A204.1 (cell line): ENCODE results near the gene IFT52.
"Not testable (repeated sequence)": the region's sequence is repeated elsewhere in the genome, so short reads cannot be mapped to it uniquely, and the experiment has no call there.

Experiments
- FAIRE-seq: peaks from 2 replicates; lab custom pipeline; 2012; peaks lifted over from hg19 to GRCh38; lab: Jason Lieb, UNC

The IFT52 gene

DNA sequence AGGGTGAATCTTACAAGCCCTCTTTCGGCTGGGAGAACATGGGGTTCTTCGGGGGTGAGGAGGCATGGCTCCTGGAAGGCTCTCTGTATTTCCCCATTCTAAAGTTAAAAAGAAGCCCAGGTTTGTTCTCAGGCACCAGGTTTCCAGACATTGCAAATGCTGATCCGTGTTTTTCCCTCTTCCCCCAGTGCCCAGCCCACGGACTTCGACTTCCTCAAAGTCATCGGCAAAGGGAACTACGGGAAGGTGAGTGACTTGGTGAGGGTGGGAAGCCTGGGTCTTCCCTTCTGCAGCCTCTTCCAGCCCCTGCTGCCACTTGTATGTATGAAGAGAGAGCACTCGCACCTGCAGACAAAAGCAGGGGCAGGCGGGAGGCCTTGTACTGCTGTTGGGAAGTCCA lies 23.3 kb upstream of the IFT52 start:
- no peak for FAIRE-seq

DNA sequence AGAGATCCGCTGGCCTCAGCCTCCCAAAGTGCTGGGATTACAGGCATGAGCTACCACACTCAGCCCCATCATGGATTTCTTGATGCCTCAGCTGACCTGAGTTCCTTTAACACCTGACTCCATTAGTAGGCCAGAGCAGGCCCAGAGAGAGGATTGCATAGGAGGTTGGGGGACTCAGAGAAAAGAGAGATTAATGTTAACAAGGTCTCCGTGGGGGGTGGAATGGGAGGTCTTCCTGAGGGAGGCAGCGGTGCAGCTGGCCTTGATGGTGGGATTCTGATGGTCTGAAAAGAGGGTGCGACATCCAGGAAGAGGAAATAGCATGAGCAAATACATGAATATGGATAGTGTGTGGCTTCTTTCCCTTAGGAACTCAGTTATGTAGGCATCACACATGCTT lies 22.0 kb upstream of the IFT52 start:
- no peak for FAIRE-seq

DNA sequence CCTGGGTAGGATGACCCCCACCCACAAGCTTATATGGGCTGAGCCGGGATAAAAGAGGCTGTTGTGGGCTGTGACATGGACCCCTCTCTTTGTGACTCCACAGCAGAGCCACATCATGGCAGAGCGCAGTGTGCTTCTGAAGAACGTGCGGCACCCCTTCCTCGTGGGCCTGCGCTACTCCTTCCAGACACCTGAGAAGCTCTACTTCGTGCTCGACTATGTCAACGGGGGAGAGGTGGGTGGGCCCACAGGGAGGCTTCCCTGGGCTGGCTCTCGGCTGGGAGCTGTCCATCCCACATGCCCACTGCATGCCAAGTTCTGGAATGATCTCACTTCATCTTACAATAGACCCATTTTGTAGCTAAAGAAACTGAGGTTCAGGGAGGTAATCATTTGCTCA lies 21.5 kb upstream of the IFT52 start:
- FAIRE-seq = no peak

DNA sequence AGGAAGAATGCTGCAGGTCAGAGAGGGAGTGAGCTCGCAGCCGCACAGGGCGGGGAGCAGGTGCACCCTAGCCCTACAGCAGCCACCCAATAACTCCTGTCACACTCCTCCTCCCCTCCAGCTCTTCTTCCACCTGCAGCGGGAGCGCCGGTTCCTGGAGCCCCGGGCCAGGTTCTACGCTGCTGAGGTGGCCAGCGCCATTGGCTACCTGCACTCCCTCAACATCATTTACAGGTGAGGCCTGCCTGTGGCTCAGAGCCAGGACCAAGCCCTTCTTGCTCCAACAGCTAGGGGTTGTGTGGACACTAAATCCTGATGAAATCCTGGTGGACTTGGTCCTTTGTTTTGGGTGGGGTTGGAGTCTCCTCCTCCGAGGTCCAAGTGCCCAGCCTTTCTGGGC lies 20.2 kb upstream of the IFT52 start:
- no peak for FAIRE-seq

DNA sequence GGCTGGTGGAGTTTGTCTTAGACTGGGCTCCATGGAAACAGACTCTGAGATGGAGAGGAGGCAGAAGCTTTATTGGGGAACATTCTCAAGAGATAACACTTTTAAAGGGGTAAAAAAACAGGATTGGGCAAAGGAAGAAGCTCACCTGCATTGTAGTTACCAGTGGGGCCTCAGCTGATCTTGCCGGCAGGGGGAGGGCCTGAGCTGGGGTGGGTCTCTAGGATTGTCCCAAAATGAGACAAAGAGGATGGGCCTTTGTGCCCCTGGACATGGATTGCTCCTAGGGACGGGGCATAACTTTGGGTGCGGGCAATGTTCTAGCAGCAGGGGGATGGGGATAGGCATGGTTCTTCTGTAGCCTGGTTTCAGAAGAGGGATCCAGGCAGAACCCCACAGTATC lies 19.4 kb upstream of the IFT52 start:
- no peak for FAIRE-seq

DNA sequence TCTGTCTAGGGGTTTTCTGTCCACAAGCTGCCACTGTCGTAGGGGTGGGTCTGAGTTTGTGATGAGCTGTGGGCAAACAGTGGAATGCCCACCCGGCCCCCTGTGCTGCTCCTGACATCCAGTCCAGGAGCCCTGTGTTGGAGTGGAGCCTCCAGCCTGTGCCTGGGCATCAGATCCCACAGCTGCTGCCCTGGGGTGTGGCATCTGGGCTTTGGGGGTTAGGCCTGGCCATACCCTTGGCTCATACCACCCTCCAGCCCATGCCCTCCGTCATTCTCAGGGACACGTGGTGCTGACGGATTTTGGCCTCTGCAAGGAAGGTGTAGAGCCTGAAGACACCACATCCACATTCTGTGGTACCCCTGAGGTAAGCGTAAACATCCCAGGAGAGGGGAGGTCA lies 19.0 kb upstream of the IFT52 start:
- FAIRE-seq = no peak

DNA sequence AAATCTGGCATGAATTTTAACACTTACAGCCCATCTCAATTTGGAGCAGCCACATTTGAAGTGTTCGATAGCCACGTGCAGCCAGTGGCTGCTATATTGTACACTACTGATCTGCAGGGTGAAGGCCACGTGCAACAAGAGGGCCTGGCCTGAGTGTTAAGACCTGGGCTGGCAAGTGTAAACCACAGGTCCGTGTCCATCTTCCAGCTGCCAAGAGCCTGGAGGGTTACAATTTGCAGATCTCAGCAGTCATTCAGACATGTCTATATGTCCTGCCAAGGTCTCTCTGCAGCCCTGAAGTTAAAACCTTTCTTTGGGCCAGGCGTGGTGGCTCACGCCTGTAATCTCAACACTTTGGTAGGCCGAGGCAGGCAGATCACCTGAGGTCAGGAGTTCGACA lies 17.8 kb upstream of the IFT52 start:
- no peak for FAIRE-seq

DNA sequence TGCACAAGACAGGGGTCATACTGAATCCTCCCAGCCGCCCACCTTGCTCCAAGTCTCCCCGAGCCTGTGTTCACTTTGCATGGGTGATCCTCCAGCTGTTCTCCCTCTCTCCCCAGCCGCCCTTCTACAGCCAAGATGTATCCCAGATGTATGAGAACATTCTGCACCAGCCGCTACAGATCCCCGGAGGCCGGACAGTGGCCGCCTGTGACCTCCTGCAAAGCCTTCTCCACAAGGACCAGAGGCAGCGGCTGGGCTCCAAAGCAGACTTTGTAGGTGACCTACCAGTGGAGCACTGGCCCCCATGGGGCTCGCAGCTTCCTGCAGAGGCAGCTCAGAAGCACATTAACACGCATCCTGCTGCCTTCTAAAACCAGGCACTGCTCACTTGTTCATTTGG lies 14.6 kb upstream of the IFT52 start:
- no peak for FAIRE-seq

DNA sequence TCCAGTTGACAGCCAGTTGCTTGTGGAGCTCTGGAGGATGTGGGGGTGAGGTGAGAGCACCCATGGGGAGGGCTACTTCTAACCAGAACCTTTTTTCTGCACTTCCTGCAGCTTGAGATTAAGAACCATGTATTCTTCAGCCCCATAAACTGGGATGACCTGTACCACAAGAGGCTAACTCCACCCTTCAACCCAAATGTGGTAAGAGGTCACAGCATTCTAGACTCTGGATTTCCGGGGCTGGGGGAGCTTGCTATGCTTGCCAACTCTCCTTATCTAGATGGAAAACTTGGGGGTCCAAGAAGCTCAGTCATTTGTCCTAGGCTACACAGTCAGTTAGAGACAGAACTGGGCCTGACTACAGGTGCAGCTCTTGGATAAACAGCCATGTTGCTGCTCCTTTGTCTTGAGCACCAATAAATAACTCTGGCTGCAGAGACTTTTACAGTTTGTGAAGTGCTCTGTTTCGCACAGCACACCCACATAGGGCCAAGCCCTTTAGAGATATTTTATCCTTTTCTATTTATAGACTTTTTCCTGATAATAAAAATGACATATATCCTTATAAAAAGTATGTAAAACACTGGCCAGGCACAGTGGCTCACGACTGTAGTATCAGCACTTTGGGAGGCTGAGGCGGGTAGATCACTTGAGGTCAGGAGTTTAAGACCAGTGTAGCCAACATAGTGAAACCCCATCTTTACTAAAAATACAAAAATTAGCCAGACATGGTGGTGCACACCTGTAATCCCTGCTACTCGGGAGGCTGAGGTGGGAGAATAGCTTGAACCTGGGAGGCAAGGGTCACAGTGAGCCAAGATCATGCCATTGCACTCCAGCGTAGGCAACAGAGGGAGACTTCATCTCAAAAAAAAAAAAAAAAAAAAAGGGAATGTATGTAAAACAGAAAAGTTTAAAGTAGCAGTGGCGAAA lies 10.6 kb upstream of the IFT52 start:
- FAIRE-seq = no peak

DNA sequence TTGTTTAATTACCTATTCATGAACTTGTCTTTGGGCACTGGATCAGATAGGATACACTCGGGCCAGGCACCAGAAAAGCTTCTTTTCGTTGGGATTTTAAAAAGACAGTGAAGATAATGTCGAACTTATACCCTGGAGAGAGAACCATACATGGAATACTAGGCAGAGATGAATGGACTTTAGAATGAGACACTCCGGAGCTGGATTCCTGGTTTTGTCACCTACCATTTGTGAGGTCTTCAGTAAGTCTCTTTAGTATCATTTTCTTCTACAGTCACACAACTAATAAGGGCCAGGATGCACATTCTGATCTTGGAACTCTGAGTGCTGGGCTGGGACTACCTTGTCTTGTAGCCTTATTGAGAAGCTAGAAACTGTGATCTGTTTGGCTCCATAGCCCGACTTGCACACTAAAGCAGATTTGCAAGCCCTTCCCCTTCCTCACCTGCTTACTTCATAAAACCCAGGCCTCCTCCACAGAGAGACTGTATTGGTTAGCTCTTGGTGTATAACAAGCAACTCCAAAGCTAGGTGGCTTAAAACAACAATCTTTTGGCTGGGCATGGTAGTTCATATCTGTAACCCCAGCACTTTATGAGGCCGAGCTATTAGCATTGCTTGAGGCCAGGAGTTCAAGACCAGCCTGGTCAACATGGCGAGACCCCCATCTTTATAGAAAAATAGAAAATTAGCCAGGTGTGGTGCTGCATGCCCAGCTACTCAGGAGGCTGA lies 7.4 kb upstream of the IFT52 start:
- no peak for FAIRE-seq

DNA sequence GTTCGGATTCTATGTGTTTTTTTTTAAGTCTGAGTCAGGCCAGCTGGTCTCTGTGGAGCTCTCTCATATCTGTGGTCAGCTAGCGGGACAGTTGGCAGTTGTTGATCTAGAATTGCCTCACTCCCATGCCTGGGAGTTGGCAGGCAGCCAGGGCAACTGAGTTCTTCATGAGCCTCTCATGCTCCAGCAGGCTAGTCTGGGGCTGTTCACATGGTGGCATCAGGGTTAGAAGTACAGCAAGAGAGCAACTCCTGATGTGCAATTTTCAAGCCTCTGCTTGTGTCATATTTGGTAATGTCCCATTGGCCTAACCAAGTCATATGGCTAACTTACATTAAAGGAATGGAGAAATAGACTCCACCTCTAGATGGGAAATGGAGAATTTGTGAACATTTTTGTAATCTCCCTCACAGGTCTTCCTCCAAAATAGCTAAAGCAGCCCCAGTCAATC lies 6.7 kb upstream of the IFT52 start:
- FAIRE-seq = no peak

DNA sequence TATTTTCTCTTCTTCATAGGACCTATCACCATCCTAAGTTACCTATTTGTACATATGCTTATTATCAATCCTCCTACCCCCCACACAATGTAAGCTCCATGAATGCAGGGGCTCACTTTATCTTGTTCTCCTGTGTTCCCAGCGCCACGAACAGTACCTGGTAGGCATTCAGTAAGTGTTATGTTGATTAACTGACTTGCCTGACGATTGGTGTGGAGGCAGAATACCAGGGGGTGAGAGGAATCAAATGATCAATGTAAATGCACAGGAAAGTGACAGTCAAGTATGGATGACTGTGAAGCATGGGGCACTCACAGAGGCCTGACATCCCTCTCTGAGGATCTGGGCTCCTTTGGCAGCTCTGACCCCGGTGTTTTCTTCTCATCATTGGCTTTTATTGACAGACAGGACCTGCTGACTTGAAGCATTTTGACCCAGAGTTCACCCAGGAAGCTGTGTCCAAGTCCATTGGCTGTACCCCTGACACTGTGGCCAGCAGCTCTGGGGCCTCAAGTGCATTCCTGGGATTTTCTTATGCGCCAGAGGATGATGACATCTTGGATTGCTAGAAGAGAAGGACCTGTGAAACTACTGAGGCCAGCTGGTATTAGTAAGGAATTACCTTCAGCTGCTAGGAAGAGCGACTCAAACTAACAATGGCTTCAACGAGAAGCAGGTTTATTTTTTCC lies 6.1 kb upstream of the IFT52 start:
- FAIRE-seq = no peak

DNA sequence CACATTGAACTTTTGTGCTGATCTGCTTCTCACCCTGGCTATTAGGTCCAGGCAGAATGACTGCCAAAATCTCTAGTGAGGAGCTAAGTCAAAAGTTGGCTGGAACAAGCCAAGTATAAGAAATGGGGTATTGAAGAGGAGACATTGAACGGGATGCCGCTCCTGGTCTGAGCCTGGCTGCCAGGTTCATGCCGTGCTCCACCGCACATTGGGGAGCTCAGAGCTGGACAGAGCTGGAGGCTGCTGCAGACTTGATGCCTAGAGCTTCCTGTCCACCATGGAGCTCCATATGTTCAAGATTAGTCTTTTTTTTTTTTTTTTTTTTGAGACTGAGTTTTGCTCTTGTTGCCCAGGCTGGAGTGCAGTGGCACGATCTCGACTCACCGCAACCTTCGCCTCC lies 4.1 kb upstream of the IFT52 start:
- no peak for FAIRE-seq

DNA sequence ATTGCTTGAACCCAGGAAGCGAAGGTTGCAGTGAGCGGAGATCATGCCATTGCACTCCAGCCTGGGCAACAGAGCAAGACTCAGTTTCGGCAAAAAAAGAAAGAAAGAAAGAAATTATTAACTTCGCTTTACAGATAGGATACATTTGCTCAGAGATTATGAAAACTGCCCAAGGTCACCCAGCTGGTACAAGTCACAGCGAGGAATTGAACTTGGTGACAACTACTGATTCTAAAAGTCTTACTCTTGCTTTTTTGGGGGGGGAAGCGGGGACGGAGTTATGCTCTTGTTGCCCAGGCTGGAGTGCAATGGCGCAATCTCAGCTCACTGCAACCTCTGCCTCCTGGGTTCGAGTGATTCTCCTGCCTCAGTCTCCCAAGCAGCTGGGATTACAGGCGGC lies 2.2 kb upstream of the IFT52 start:
- FAIRE-seq = not testable (repeated sequence)

DNA sequence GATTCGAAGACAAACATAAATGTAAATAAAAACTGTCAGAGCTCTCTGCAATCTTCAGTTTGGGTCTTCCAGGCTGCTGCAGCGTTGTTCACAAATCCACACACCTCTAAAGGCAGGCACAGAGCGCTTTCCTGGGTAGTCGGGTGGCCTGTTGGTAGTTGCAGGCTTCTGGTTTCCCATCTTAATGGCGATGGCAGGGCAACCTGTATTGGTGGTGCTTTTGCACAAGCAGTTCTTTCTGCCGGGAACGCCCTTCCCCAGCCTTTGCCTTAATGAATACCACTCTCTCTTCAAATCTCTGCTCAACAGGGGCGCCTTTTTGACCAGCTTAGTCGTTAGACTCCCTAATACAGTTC lies 723 bp upstream of the IFT52 start:
- FAIRE-seq = no peak

DNA sequence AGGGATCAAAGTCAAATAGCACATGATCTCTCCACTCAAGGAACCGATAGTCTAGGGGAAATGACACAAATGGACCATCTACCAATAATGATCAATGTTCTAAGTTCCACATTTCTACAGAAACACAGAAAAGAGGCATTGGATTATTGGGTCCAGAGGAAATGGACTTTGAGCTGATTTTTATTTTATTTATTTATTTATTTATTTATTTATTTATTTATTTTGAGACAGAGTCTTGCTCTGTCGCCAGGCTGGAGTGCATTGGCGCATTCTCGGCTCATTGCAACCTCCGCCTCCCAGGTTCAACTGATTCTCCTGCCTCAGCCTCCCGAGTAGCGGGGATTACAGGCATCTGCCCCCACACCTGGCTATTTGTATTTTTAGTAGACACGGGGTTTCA lies 11.2 kb downstream of the IFT52 start:
- not testable (repeated sequence) for FAIRE-seq

DNA sequence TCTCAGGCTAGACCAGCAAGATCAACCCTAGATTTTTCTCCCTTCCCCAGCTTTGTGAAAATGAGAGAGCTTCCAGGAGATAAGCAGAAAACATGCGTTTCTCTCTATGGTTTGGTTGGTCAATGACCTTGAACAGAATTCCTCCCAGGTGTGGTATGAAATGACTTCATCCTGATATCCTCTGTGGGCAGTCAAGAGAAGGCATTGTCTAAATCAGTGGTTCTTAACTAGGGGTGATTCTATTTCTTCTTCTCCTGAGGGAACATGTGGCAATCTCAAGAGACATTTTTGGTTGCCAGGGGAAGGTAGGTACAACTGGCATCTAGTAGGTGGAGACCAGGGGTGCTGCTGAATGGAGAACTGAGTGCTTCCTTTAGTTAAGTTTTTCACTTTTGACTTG lies 12.4 kb downstream of the IFT52 start:
- FAIRE-seq = no peak

DNA sequence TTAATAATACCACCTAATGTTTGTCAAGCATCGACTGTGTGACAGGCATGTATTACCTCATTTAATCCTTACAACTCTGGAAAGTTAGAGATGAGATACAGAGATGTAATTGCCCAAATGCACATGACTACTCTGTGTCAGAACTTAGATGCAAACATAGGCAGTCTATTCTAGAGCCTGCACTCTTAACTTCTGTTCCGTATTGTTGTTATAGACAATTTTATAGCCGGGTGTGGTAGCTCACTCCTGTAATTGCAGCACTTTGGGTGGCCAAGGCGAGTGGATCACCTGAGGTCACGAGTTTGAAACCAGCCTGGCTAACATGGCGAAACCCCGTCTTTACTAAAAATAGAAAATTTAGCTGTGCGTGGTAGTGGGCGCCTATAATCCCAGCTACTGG lies 15.0 kb downstream of the IFT52 start:
- FAIRE-seq = no peak

DNA sequence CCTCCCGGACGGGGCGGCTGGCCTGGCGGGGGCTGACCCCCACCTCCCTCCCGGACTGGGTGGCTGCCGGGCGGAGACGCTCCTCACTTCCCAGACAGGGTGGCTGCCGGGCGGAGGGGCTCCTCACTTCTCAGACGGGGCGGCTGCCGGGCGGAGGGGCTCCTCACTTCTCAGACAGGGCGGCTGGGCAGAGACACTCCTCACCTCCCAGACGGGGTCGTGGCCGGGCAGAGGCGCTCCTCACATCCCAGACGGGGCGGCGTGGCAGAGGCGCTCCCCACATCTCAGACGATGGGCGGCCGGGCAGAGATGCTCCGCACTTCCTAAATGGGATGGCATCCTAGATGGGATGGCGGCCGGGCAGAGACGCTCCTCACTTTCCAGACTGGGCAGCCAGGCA lies 16.5 kb downstream of the IFT52 start:
- not testable (repeated sequence) for FAIRE-seq

DNA sequence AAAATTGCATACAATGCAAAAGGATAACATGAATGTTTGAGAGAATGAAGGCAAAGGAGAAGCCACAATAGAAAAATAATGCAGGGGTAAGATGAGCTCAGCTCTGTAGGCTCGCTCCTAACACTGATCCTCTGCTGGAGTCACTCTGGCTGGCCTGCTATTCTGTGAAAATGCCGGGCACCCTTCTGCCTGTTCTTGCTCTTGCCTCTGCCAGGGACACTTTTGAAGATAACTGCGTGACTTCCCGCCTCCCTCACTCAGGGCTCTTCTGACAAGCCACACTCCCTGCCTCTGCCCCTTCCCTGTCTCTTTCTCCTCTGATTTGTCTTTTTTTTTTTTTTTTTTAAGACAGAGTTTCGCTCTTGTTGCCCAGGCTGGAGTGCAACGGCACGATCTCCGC lies 40.9 kb downstream of the IFT52 start:
- no peak for FAIRE-seq

DNA sequence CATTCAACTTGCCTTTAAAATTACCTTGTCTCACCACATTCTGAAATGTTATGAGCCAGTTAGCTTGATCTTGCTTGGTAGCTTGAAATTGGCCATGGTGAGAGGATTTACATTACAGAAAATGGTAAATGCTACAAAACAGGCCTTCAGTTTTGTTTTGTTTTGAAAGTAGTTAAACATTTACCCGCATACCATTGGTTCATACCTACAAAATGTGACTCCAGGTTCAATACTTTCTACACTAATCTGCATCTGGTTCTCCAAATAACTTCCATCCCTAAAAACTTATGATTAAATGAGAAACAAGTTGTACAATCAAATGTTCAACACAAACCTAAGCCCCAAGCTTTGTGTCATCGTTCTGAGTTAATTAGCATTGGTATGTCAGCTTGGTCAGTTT lies 45.7 kb downstream of the IFT52 start:
- FAIRE-seq = no peak

DNA sequence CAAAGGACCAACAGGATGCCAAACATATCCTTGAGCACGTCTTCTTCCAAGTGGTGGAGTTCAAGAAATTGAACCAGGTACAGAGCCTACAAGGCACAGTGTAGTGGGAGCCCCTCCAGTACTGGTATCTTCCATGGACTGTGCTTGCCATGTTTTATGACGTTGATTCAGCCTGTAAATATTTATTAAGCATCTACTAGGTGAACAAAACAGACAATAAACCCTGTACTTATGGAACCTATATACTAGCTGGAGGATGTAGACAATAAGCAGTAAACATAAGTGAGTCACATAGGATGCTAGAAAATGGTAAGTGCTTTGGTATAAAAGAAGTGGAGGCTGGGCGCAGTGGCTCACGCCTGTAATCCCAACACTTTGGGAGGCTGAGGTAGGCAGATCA lies 51.8 kb downstream of the IFT52 start:
- no peak for FAIRE-seq

DNA sequence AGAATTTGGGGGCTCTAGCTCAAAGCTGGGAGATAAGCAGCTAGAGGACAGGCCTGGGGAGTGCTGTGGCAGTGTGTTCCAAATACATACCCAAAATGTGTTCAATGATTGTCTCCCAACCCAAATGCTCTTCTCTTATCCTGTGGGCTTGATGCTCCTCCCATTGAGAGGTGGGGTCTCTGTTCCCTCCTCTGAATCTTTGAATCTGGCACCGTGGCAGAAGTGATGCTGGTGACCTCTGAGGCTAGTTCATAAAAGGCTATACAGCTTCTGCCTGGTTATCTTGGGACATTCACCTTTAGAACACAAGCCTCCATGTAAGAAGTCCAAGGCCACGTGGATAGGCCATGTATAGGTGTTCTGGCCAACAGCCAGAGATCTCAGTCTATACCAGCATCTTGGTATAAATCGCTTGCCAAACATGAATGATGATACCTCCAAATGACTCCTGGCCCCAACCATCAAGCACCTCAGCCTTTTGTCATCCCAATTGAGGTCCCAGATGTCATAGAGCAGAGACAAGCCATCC lies 60.3 kb downstream of the IFT52 start:
- FAIRE-seq = no peak
